K562 (cell line): ENCODE data around the gene TNIK. TPM values are rescaled to one million over a fixed set of nuclear protein-coding genes. Genes with fewer than 3 reads are reported as not detected.

Source experiments
- ATAC-seq: fragments of 200-7000 bp; cut with Tn5 transposase; 3 replicates; pipeline ENCODE4 v1.9.1; 2020; ENCODE audit warnings: moderate library complexity
- BruUV-seq: library from RNA; stranded (reverse); fragments of 400-500 nt; replicated peaks from 2 replicates; lab custom pipeline; 2021; lab: Mats Ljungman, UMichigan
- CTCF ChIA-PET: fragments of 300-600 bp; formaldehyde crosslinking; extraction: SDS; loops from one replicate; lab custom pipeline; 2021; ENCODE audit warnings: low intra/inter-chr PET ratio; lab: Yijun Ruan, JAX
- POLR2A ChIA-PET: fragments of 300-600, 350-650 bp; sonication (Branson Sonifier 250); formaldehyde crosslinking; extraction: SDS; loops from one replicate; lab custom pipeline; 2021; ENCODE audit warnings: antibody characterized with exemption, inconsistent platforms; lab: Yijun Ruan, JAX
- DNase-seq, 4 experiments: peaks; one replicate each; pipeline versions ENCODE4 v3.0.0 to v3.0.0-alpha.2; 2011 to 2018; ENCODE audit warnings: low spot score in 3 of 4, mixed read lengths in 3 of 4; ENCODE audit errors: extremely low read depth in 1 of 4
- FAIRE-seq: peaks from 2 replicates; lab custom pipeline; 2011; peaks lifted over from hg19 to GRCh38; lab: Jason Lieb, UNC
- H2AFZ ChIP-seq: 2 replicates; pipeline ENCODE4 v1.6.0; 2011; ENCODE audit warnings: low read depth, low read length, control low read depth, inconsistent platforms
- H3K27ac ChIP-seq: fragments of 200-600 bp; 3 replicates; pipeline ENCODE4 v1.8.0; 2011; ENCODE audit warnings: low read depth, mild to moderate bottlenecking, control low read depth, inconsistent platforms, low read length, moderate library complexity, mixed read lengths; ENCODE audit errors: extremely low read depth
- H3K27me3 ChIP-seq, 2 experiments: fragments of 300-600 bp in 1 of 2; 2 replicates in 1 of 2; 3 replicates in 1 of 2; pipeline versions ENCODE4 v1.6.0 to v1.8.0; 2011; ENCODE audit warnings: inconsistent platforms in 2 of 2, low read length in 2 of 2, mild to moderate bottlenecking in 1 of 2, mixed read lengths in 1 of 2, moderate library complexity in 1 of 2; ENCODE audit not compliant: control insufficient read depth in 2 of 2, insufficient read depth in 2 of 2
- H3K36me3 ChIP-seq: fragments of 300-600 bp; 3 replicates; pipeline ENCODE4 v1.8.0; 2011; ENCODE audit warnings: mild to moderate bottlenecking, low read length, inconsistent platforms; ENCODE audit not compliant: control insufficient read depth, insufficient read depth
- H3K4me1 ChIP-seq, 2 experiments: fragments of 200-600 bp in 1 of 2; replicated peaks in 1 of 2; 2 replicates in 1 of 2; 3 replicates in 1 of 2; pipeline versions ENCODE4 v1.5.1 to v1.8.0; 2011; ENCODE audit warnings: inconsistent platforms in 2 of 2, low read length in 2 of 2, mild to moderate bottlenecking in 1 of 2, mixed read lengths in 1 of 2, moderate library complexity in 1 of 2; ENCODE audit not compliant: control insufficient read depth in 2 of 2, insufficient read depth in 2 of 2
- H3K4me2 ChIP-seq: 2 replicates; pipeline ENCODE4 v1.6.1; 2011; ENCODE audit warnings: low read length, control low read depth, inconsistent platforms, mixed read lengths; ENCODE audit not compliant: insufficient read depth
- H3K4me3 ChIP-seq: fragments of 200-600 bp; sonication (generic), shearing (Covaris generic); 2 replicates; pipeline ENCODE4 v1.5.1; 2016; ENCODE audit warnings: control low read depth, inconsistent platforms
- H3K79me2 ChIP-seq: fragments of 200-600 bp; 3 replicates; pipeline ENCODE4 v1.8.0; 2011; ENCODE audit warnings: low read length, inconsistent platforms; ENCODE audit not compliant: control insufficient read depth, insufficient read depth
- H3K9ac ChIP-seq, 2 experiments: 2 replicates each; pipeline versions ENCODE4 v1.6.0 to v1.6.1; 2011; ENCODE audit warnings: low read depth in 2 of 2, low read length in 2 of 2, control low read depth in 1 of 2, inconsistent platforms in 1 of 2, mild to moderate bottlenecking in 1 of 2, mixed read lengths in 1 of 2; ENCODE audit not compliant: insufficient read depth in 1 of 2
- H3K9me1 ChIP-seq: one replicate; pipeline ENCODE4 v1.6.0; 2011; ENCODE audit warnings: inconsistent platforms, mild to moderate bottlenecking, low read length, moderate library complexity; ENCODE audit not compliant: control insufficient read depth, insufficient read depth
- H3K9me3 ChIP-seq: replicated peaks from 2 replicates; pipeline ENCODE4 v1.5.1; 2011; ENCODE audit warnings: low read depth, low read length, inconsistent platforms; ENCODE audit not compliant: control insufficient read depth, insufficient read depth
- H4K20me1 ChIP-seq: replicated peaks from 2 replicates; pipeline ENCODE4 v1.6.1; 2011; ENCODE audit warnings: low read length, inconsistent platforms, mixed read lengths; ENCODE audit not compliant: control insufficient read depth, insufficient read depth
- ASH1L ChIP-seq: fragments of 450-650 bp; IDR thresholded peaks from 2 replicates; pipeline ENCODE4 v1.6.1; 2018; ENCODE audit warnings: borderline replicate concordance, mild to moderate bottlenecking, low read depth; ENCODE audit not compliant: partially characterized antibody
- BRF1 ChIP-seq: IDR thresholded peaks from 3 replicates; pipeline ENCODE4 v1.6.1; 2011; ENCODE audit warnings: borderline replicate concordance, mild to moderate bottlenecking; ENCODE audit not compliant: insufficient read length; ENCODE audit errors: extremely low read depth
- CAMTA2 ChIP-seq: fragments of 250-450 bp; sonication (Bioruptor Pico); conservative IDR thresholded peaks from 2 replicates; pipeline ENCODE4 v1.5.1; 2022
- MAX ChIP-seq: sonication (generic); formaldehyde crosslinking; IDR thresholded peaks from 2 replicates; pipeline ENCODE4 v1.9.0; 2022; ENCODE audit warnings: mild to moderate bottlenecking, missing genetic modification reagents
- RREB1 ChIP-seq: fragments of 250-450 bp; sonication (Bioruptor Pico); IDR thresholded peaks from 2 replicates; pipeline ENCODE4 v1.4.0; 2020
- THAP12 ChIP-seq: fragments of 250-450 bp; sonication (Bioruptor Pico); IDR thresholded peaks from 2 replicates; pipeline ENCODE4 v1.9.0; 2021; ENCODE audit warnings: mild to moderate bottlenecking, inconsistent platforms
- THRA ChIP-seq: fragments of 450-650 bp; IDR thresholded peaks from 2 replicates; pipeline ENCODE4 v1.6.1; 2017; ENCODE audit warnings: mild to moderate bottlenecking, moderate library complexity
- YY1 ChIP-seq, 3 experiments: IDR thresholded peaks; 2 replicates each; pipeline ENCODE4 v1.6.1; 2011; ENCODE audit warnings: low read length in 2 of 3, mild to moderate bottlenecking in 2 of 3, moderate library complexity in 2 of 3, borderline replicate concordance in 1 of 3, control low read depth in 1 of 3, low read depth in 1 of 3; ENCODE audit not compliant: insufficient read depth in 3 of 3, insufficient replicate concordance in 2 of 3, control insufficient read depth in 1 of 3, insufficient read length in 1 of 3; ENCODE audit errors: extremely low read depth in 1 of 3
- ZNF134 ChIP-seq: fragments of 250-450 bp; sonication (Bioruptor Pico); conservative IDR thresholded peaks from 2 replicates; pipeline ENCODE4 v1.4.0; 2020
- ZNF644 ChIP-seq: fragments of 200-800 bp; sonication (Bioruptor generic); IDR thresholded peaks from 2 replicates; pipeline ENCODE4 v1.6.1; 2016; ENCODE audit warnings: low read depth, missing genetic modification characterization, missing compliant biosample characterization
- whole genome bisulfite sequencing: fragments of 100-300 bp; shearing (Covaris generic); methylation state at CpG from one replicate; pipeline ENCODE4 v1.1.6; 2016; ENCODE audit warnings: low coverage, mixed read lengths; ENCODE audit not compliant: insufficient coverage; ENCODE audit errors: missing lambda C conversion rate; 5-methylcytosine and 5-hydroxymethylcytosine counted together
- in situ Hi-C: fragments of 300-500 bp; cut with MboI; formaldehyde crosslinking; loops from 4 replicates; pipeline ENCODE4 v1.15.0; 2018; ENCODE audit warnings: inconsistent platforms, mixed read lengths
- intact Hi-C: fragments of 100-400 bp; cut with micrococcal nuclease; formaldehyde crosslinking; loops from 2 replicates; pipeline ENCODE4 v1.14.2; 2022
- polyA plus RNA-seq, 8 experiments: library from polyadenylated mRNA; depleted of rRNA in 4 of 8; stranded (reverse) in 5 of 8; unstranded in 3 of 8; fragments of >200 nt; fragmentation: Nextera tagmentation in 2 of 8; fragmentation: Illumina TruSeq in 1 of 8; extraction: Ambion mirVana in 2 of 8; extraction: Trizol in 1 of 8; gene quantifications; 2 replicates each; pipeline versions ENCODE4 v1.2.1 to v1.2.3, GENCODE V29; 2011 to 2014; ENCODE audit warnings: inconsistent platforms in 1 of 8, missing spikeins in 1 of 8
- total RNA-seq, 7 experiments: library from RNA; depleted of rRNA in 6 of 7; stranded (reverse); fragments of >200 nt in 6 of 7; fragmentation: Illumina TruSeq in 2 of 7; extraction: Trizol in 2 of 7; gene quantifications; 2 replicates each; pipeline versions ENCODE4 v1.2.1 to v1.2.3, GENCODE V29; 2011 to 2021; ENCODE audit warnings: low replicate concordance in 1 of 7

The TNIK gene
- total and polyA plus RNA-seq, 9 of the 15 experiments (the other 6 are each of a cell fraction or from before 2014, with no cell fraction given): 6.6 to 39.0 (median 24.7) TPM

GRCh38 chr3:171412054-171412453 lies 48.2 kb downstream of the TNIK start:
- no peak overlapping the region for H3K9ac ChIP-seq

More at GRCh38 chr3:171412054-171412453, 48.2 kb downstream of the TNIK start:
- POLR2A ChIA-PET: interaction anchor here (0.6 kb wide), 1 partner anchor 24 kb away, joined by 3 read pairs; no protein-coding TSS in a partner anchor
- H3K9me3 ChIP-seq: no peaks in the 10 kb centered on the region
- H3K79me2 ChIP-seq: peaks cover 40% of the 10 kb centered on the region
- TF ChIP-seq ZNF644 (tag) (no peak), MAX (CRISPR knock-in tag) (no peak), ASH1L (no peak), YY1 (IDR thresholded peaks at IDR 0.05; ENCODE audit: borderline replicate concordance in 1 of 3, control insufficient read depth in 1 of 3, extremely low read depth in 1 of 3, insufficient read depth in 3 of 3, insufficient read length in 1 of 3, insufficient replicate concordance in 2 of 3, low read depth in 1 of 3, low read length in 2 of 3) (no peak), BRF1 (no peak), THAP12 (no peak), ZNF134 (CRISPR knock-in tag) (no peak), THRA (no peak), CAMTA2 (CRISPR knock-in tag) (no peak), RREB1 (CRISPR knock-in tag) (no peak)
- H3K4me3 ChIP-seq: no peak overlapping the region
- no TSS peak for BruUV-seq
- H2AFZ ChIP-seq: no peak overlapping the region
- no peak overlapping the region for H3K4me2 ChIP-seq
- CTCF ChIA-PET: no interaction called here
- intact Hi-C loops (no loop called here), in situ Hi-C loops (no loop called here)
- peaks cover 4 to 22% of the 10 kb centered on the region in 2 experiments; a peak in 3 of 5 replicates for H3K4me1 ChIP-seq
- no peak for ATAC-seq
- no peaks in the 10 kb centered on the region for H3K36me3 ChIP-seq
- peaks cover 26% of the 10 kb centered on the region for H4K20me1 ChIP-seq
- no peak for DNase-seq
- no peaks in the 10 kb centered on the region for H3K27me3 ChIP-seq
- H3K9me1 ChIP-seq: peaks cover 1% of the 10 kb centered on the region
- no peak for FAIRE-seq
- 17% methylated on average over 2 of the region's 2 CpGs for WGBS
- H3K27ac ChIP-seq: no peak overlapping the region
